ENCODE data around the gene EIPR1.
"Not testable (repeated sequence)": the region's sequence is repeated elsewhere in the genome, so short reads cannot be mapped to it uniquely, and the experiment has no call there.

- not testable (repeated sequence) for TF ChIP-seq CTCF, POLR2A (IDR thresholded peaks at IDR 0.05)
These were observed 8.1 kb downstream of the EIPR1 start for GRCh38 chr2:3369340-3370181.
